H9 (cell line): Measurements from ENCODE around the gene LOXHD1. TPM values are rescaled to one million over a fixed set of nuclear protein-coding genes. Genes with fewer than 3 reads are reported as not detected.

Experiments used
- DNase-seq: peaks from one replicate; pipeline ENCODE4 v3.0.0-alpha.2; 2017
- H2AFZ ChIP-seq: one replicate; pipeline ENCODE4 v1.6.1; 2013; ENCODE audit warnings: mild to moderate bottlenecking, low read length, control low read depth, moderate library complexity
- H2AK5ac ChIP-seq: 2 replicates; pipeline ENCODE4 v1.6.1; 2013; ENCODE audit warnings: low read length, control low read depth, mixed read lengths; ENCODE audit not compliant: insufficient read length
- H2BK120ac ChIP-seq: one replicate; pipeline ENCODE4 v1.6.1; 2013; ENCODE audit warnings: low read depth, mild to moderate bottlenecking, low read length, control low read depth, inconsistent platforms; ENCODE audit not compliant: poor library complexity, severe bottlenecking
- H2BK12ac ChIP-seq: 2 replicates; pipeline ENCODE4 v1.6.1; 2013; ENCODE audit warnings: low read length, control low read depth, mixed read lengths, low read depth; ENCODE audit not compliant: insufficient read length
- H2BK15ac ChIP-seq: 2 replicates; pipeline ENCODE4 v1.6.1; 2013; ENCODE audit warnings: low read depth, low read length, control low read depth
- H2BK20ac ChIP-seq: one replicate; pipeline ENCODE4 v1.6.1; 2013; ENCODE audit warnings: low read depth, mild to moderate bottlenecking, low read length, control low read depth, inconsistent platforms; ENCODE audit not compliant: poor library complexity, severe bottlenecking
- H2BK5ac ChIP-seq: 2 replicates; pipeline ENCODE4 v1.6.1; 2013; ENCODE audit warnings: low read length, control low read depth, mixed read lengths; ENCODE audit not compliant: insufficient read length
- H3K14ac ChIP-seq: 2 replicates; pipeline ENCODE4 v1.6.1; 2013; ENCODE audit warnings: low read length, control low read depth; ENCODE audit not compliant: insufficient read depth
- H3K18ac ChIP-seq: 2 replicates; pipeline ENCODE4 v1.6.1; 2013; ENCODE audit warnings: low read depth, mild to moderate bottlenecking, mixed read lengths, low read length, control low read depth; ENCODE audit not compliant: insufficient read length
- H3K23ac ChIP-seq: 2 replicates; pipeline ENCODE4 v1.6.1; 2013; ENCODE audit warnings: low read length, control low read depth, mixed read lengths, low read depth; ENCODE audit not compliant: insufficient read length
- H3K23me2 ChIP-seq: 2 replicates; pipeline ENCODE4 v1.6.1; 2013; ENCODE audit warnings: low read depth, mild to moderate bottlenecking, mixed read lengths, low read length, control low read depth; ENCODE audit not compliant: insufficient read length, poor library complexity, severe bottlenecking
- H3K27ac ChIP-seq: 2 replicates; pipeline ENCODE4 v1.5.1; 2013; ENCODE audit warnings: low read length, control low read depth, mixed read lengths, low read depth; ENCODE audit not compliant: insufficient read length
- H3K27me3 ChIP-seq: 2 replicates; pipeline ENCODE4 v1.6.1; 2013; ENCODE audit warnings: low read length, control low read depth, inconsistent platforms; ENCODE audit not compliant: insufficient read depth
- H3K4ac ChIP-seq: 2 replicates; pipeline ENCODE4 v1.6.1; 2013; ENCODE audit warnings: low read depth, mild to moderate bottlenecking, control low read depth, inconsistent platforms, low read length, moderate library complexity
- H3K4me1 ChIP-seq: 2 replicates; pipeline ENCODE4 v1.6.1; 2013; ENCODE audit warnings: low read length, control low read depth, inconsistent platforms; ENCODE audit not compliant: insufficient read depth
- H3K4me2 ChIP-seq: 2 replicates; pipeline ENCODE4 v1.6.1; 2013; ENCODE audit warnings: low read length, control low read depth, mixed read lengths; ENCODE audit not compliant: insufficient read length, insufficient read depth
- H3K56ac ChIP-seq: 2 replicates; pipeline ENCODE4 v1.6.1; 2013; ENCODE audit warnings: low read depth, mild to moderate bottlenecking, mixed read lengths, low read length, control low read depth; ENCODE audit not compliant: insufficient read length
- H3K79me1 ChIP-seq: 2 replicates; pipeline ENCODE4 v1.6.1; 2013; ENCODE audit warnings: low read depth, mild to moderate bottlenecking, moderate library complexity, low read length, control low read depth, inconsistent platforms; ENCODE audit not compliant: insufficient read depth, poor library complexity, severe bottlenecking
- H3K79me2 ChIP-seq: 2 replicates; pipeline ENCODE4 v1.6.1; 2013; ENCODE audit warnings: low read length, control low read depth, inconsistent platforms; ENCODE audit not compliant: insufficient read depth
- H3K9ac ChIP-seq: 2 replicates; pipeline ENCODE4 v1.6.1; 2013; ENCODE audit warnings: low read length, control low read depth, mixed read lengths; ENCODE audit not compliant: insufficient read length; ENCODE audit errors: extremely low read depth
- H3K9me3 ChIP-seq: one replicate; pipeline ENCODE4 v1.6.1; 2013; ENCODE audit warnings: low read depth, low read length, inconsistent platforms; ENCODE audit not compliant: control insufficient read depth
- H3T11ph ChIP-seq: one replicate; pipeline ENCODE4 v1.6.1; 2013; ENCODE audit warnings: mild to moderate bottlenecking, low read length, control low read depth, inconsistent platforms
- H4K20me1 ChIP-seq: one replicate; pipeline ENCODE4 v1.6.1; 2013; ENCODE audit not compliant: control insufficient read depth, insufficient read length, insufficient read depth
- H4K5ac ChIP-seq: 2 replicates; pipeline ENCODE4 v1.6.1; 2013; ENCODE audit warnings: low read depth, mild to moderate bottlenecking, mixed read lengths, low read length, control low read depth; ENCODE audit not compliant: insufficient read length
- H4K8ac ChIP-seq: replicated peaks from 2 replicates; pipeline ENCODE4 v1.6.1; 2013; ENCODE audit warnings: low read length, control low read depth, mixed read lengths, low read depth; ENCODE audit not compliant: insufficient read length
- H4K91ac ChIP-seq: 2 replicates; pipeline ENCODE4 v1.6.1; 2013; ENCODE audit warnings: low read depth, mild to moderate bottlenecking, moderate library complexity, mixed read lengths, low read length, control low read depth; ENCODE audit not compliant: insufficient read length
- H3K27ac Mint-ChIP-seq, 3 experiments: 2 replicates in 2 of 3; 3 replicates in 1 of 3; pipeline ENCODE4 v1.8.0; 2020 to 2021; ENCODE audit warnings: mixed read lengths in 3 of 3, mild to moderate bottlenecking in 1 of 3, moderate library complexity in 1 of 3
- H3K27me3 Mint-ChIP-seq: 2 replicates; pipeline ENCODE4 v1.8.0; 2021; ENCODE audit warnings: low read depth, mild to moderate bottlenecking, moderate library complexity, mixed read lengths
- H3K36me3 Mint-ChIP-seq, 3 experiments: 2 replicates in 2 of 3; 3 replicates in 1 of 3; pipeline ENCODE4 v1.8.0; 2020 to 2021; ENCODE audit warnings: low read depth in 3 of 3, mixed read lengths in 3 of 3; ENCODE audit not compliant: insufficient read depth in 1 of 3
- H3K4me1 Mint-ChIP-seq, 2 experiments: 2 replicates each; pipeline ENCODE4 v1.8.0; 2020; ENCODE audit warnings: mixed read lengths in 2 of 2
- H3K4me3 Mint-ChIP-seq, 2 experiments: 2 replicates in 1 of 2; 3 replicates in 1 of 2; pipeline ENCODE4 v1.8.0; 2020 to 2021; ENCODE audit warnings: mild to moderate bottlenecking in 2 of 2, mixed read lengths in 2 of 2, moderate library complexity in 1 of 2
- H3K9me3 Mint-ChIP-seq, 2 experiments: 2 replicates in 1 of 2; 3 replicates in 1 of 2; pipeline ENCODE4 v1.8.0; 2020; ENCODE audit warnings: mild to moderate bottlenecking in 2 of 2, mixed read lengths in 2 of 2, moderate library complexity in 1 of 2
- WGBS: extraction: QIAGEN DNeasy Blood & Tissue Kit; methylation state at CpG from one replicate; pipeline ENCODE4 v1.1.7; 2013; ENCODE audit warnings: missing lambda C conversion rate, low lambda C conversion rate, mixed read lengths; ENCODE audit not compliant: insufficient read length; ENCODE audit errors: extremely low coverage; 5-methylcytosine and 5-hydroxymethylcytosine counted together
- total RNA-seq: library from RNA; stranded (reverse); gene quantifications from 2 replicates; pipeline ENCODE4 v1.2.1, GENCODE V29; 2021
- TF ChIP-seq, protein P1 (sequence below): fragments of 200-600 bp; sonication (generic); conservative IDR thresholded peaks from 3 replicates; pipeline ENCODE4 v1.8.0; 2021; ENCODE audit warnings: antibody characterized with exemption, mild to moderate bottlenecking

Gene LOXHD1
- total RNA-seq, 1 experiment from 2014 or later, result 0.07 TPM

DNA sequence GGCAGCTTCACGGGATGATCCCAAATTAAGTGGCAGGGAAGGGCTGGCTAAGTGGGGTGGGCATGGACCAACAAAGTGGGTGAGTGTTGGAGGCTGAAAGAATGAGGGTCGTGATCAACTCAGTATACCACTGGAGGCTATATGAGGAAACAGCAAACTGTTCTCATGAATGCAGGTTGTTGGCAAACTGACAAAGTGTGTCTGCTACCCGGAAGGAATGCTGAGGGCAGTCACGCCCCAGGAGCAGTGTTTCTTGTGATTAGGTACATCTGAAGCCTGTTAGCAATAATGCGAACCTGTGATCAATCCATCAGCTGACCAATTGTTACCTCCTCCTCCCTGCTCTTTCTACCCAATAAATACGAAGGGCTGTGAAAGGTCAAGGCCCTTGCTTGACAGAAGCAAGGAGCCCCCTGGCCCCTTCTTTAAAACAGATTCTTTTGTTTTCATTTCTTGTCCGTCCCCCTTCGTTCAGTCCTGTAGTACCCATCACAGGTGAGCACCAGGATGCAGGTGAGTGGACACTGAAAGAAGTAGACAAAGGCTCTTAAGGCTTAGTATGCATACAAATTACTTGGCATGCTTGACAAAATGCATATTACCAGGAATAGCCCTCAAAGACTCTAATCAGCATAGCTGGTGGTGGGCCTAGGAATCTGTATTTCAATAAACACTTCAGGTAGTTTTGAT is 67.9 kb downstream of the LOXHD1 start:
- no peak overlapping the region for H4K91ac ChIP-seq
- no peak overlapping the region for H2BK5ac ChIP-seq
- no peaks in the 10 kb centered on the region for H3K23me2 ChIP-seq
- H3K27me3 Mint-ChIP-seq, result peaks cover 1% of the 10 kb centered on the region; the same call in 1 of the 2 replicates
- H3K79me1 ChIP-seq, result no peaks in the 10 kb centered on the region
- H3K14ac ChIP-seq, result no peak overlapping the region
- peaks cover 9 to 12% of the 10 kb centered on the region in 2 experiments; a peak in 3 of 4 replicates for H3K4me1 Mint-ChIP-seq
- H3K18ac ChIP-seq, result no peak overlapping the region
- H3K27me3 ChIP-seq, result no peaks in the 10 kb centered on the region
- no peak overlapping the region for H2BK120ac ChIP-seq
- H3K9me3 ChIP-seq, result no peaks in the 10 kb centered on the region
- H3K79me2 ChIP-seq, result no peaks in the 10 kb centered on the region
- no peak overlapping the region for H3K9ac ChIP-seq
- H2AFZ ChIP-seq, result no peak overlapping the region
- H3K36me3 Mint-ChIP-seq, result no peaks in the 10 kb centered on the region
- H3K56ac ChIP-seq, result no peak overlapping the region
- no peak overlapping the region for H3T11ph ChIP-seq
- no peak overlapping the region for H4K8ac ChIP-seq
- no peaks in the 10 kb centered on the region for H4K20me1 ChIP-seq
- H2AK5ac ChIP-seq, result no peak overlapping the region
- H3K4me3 Mint-ChIP-seq, result no peak overlapping the region
- no peak overlapping the region for H2BK12ac ChIP-seq
- H3K23ac ChIP-seq, result no peak overlapping the region
- no peak overlapping the region for H3K4me2 ChIP-seq
- no peak overlapping the region for H4K5ac ChIP-seq
- no CpG with 5 or more reads among the region's 8 CpGs for WGBS
- no peaks in the 10 kb centered on the region for H3K4me1 ChIP-seq
- H2BK20ac ChIP-seq, result no peak overlapping the region
- TF ChIP-seq, protein P1, sequence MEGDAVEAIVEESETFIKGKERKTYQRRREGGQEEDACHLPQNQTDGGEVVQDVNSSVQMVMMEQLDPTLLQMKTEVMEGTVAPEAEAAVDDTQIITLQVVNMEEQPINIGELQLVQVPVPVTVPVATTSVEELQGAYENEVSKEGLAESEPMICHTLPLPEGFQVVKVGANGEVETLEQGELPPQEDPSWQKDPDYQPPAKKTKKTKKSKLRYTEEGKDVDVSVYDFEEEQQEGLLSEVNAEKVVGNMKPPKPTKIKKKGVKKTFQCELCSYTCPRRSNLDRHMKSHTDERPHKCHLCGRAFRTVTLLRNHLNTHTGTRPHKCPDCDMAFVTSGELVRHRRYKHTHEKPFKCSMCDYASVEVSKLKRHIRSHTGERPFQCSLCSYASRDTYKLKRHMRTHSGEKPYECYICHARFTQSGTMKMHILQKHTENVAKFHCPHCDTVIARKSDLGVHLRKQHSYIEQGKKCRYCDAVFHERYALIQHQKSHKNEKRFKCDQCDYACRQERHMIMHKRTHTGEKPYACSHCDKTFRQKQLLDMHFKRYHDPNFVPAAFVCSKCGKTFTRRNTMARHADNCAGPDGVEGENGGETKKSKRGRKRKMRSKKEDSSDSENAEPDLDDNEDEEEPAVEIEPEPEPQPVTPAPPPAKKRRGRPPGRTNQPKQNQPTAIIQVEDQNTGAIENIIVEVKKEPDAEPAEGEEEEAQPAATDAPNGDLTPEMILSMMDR, result no peak
- no peak overlapping the region for H3K27ac Mint-ChIP-seq
- no peak overlapping the region for H3K4ac ChIP-seq
- DNase-seq, result no peak
- no peaks in the 10 kb centered on the region for H3K9me3 Mint-ChIP-seq
- no peak overlapping the region for H2BK15ac ChIP-seq
- H3K27ac ChIP-seq, result no peak overlapping the region
